BJ (cell line): Measurements from ENCODE around the gene PIP4K2A. TPM values are rescaled to one million over a fixed set of nuclear protein-coding genes. Genes with fewer than 3 reads are reported as not detected.

Experiments
- CTCF ChIA-PET: fragments of 350-600 bp; formaldehyde crosslinking; extraction: SDS; loops from one replicate; lab custom pipeline; 2021; ENCODE audit warnings: antibody characterized with exemption, inconsistent platforms; lab: Yijun Ruan, JAX
- POLR2A ChIA-PET: fragments of 300-600 bp; sonication (Branson Sonifier 250); formaldehyde crosslinking; extraction: SDS; loops from one replicate; lab custom pipeline; 2021; ENCODE audit warnings: antibody characterized with exemption; lab: Charles Lee
- DNase-seq: peaks from one replicate; pipeline ENCODE4 v3.0.0-alpha.2; 2011; ENCODE audit warnings: low read depth
- H3K27me3 ChIP-seq: 2 replicates; pipeline ENCODE4 v1.6.0; 2011; ENCODE audit warnings: low read length; ENCODE audit not compliant: control insufficient read depth, insufficient read depth
- H3K36me3 ChIP-seq: 2 replicates; pipeline ENCODE4 v1.5.1; 2011; ENCODE audit warnings: low read length; ENCODE audit not compliant: control insufficient read depth, insufficient read depth
- H3K4me3 ChIP-seq: 2 replicates; pipeline ENCODE4 v1.5.1; 2011; ENCODE audit warnings: low read depth, mild to moderate bottlenecking, control low read depth, low read length
- CTCF ChIP-seq: IDR thresholded peaks from 2 replicates; pipeline ENCODE4 v1.5.1; 2011; ENCODE audit warnings: low read depth, mild to moderate bottlenecking, control low read depth, inconsistent platforms, low read length, moderate library complexity; ENCODE audit not compliant: insufficient read depth
- polyA plus RNA-seq: library from polyadenylated mRNA; depleted of rRNA; stranded (reverse); fragments of >200 nt; gene quantifications from 2 replicates; pipeline ENCODE4 v1.2.3, GENCODE V29; 2011

Gene PIP4K2A
- polyA plus RNA-seq, 1 experiment: 17.3 TPM

GRCh38 chr10:22579826-22580225 lies 134.6 kb downstream of the PIP4K2A start:
- POLR2A ChIA-PET: no interaction called here
- TF ChIP-seq CTCF: no peak
- no peaks in the 10 kb centered on the region for H3K27me3 ChIP-seq
- CTCF ChIA-PET: no interaction called here
- no peak overlapping the region for H3K4me3 ChIP-seq
- peaks cover 8% of the 10 kb centered on the region for H3K36me3 ChIP-seq
- DNase-seq: no peak

GRCh38 chr10:22573820-22574569 lies 140.4 kb downstream of the PIP4K2A start:
- peak; percentile 55 for TF ChIP-seq CTCF
- no peak for DNase-seq
- H3K4me3 ChIP-seq: no peak overlapping the region
- POLR2A ChIA-PET: no interaction called here
- peaks cover 5% of the 10 kb centered on the region for H3K36me3 ChIP-seq
- H3K27me3 ChIP-seq: no peaks in the 10 kb centered on the region
- CTCF ChIA-PET: interaction anchor here (0.6 to 3.4 kb wide), 10 partner anchors 10 to 424 kb away, joined by 3 to 30 read pairs (median 4); no protein-coding TSS in a partner anchor

GRCh38 chr10:22570733-22571430 lies 143.5 kb downstream of the PIP4K2A start:
- POLR2A ChIA-PET: no interaction called here
- no peak overlapping the region for H3K4me3 ChIP-seq
- H3K27me3 ChIP-seq: no peaks in the 10 kb centered on the region
- TF ChIP-seq CTCF: no peak
- H3K36me3 ChIP-seq: peaks cover 3% of the 10 kb centered on the region; the same call in 1 of the 2 replicates
- CTCF ChIA-PET: interaction anchor here (1.1 kb wide), 1 partner anchor 417 kb away, joined by 3 read pairs; no protein-coding TSS in a partner anchor
- no peak for DNase-seq

- H3K4me3 ChIP-seq: no peak overlapping the region
- CTCF ChIA-PET: no interaction called here
- DNase-seq: no peak
- POLR2A ChIA-PET: interaction anchor here (0.6 kb wide), 1 partner anchor 302 kb away, joined by 5 read pairs; no protein-coding TSS in a partner anchor
- no peaks in the 10 kb centered on the region for H3K27me3 ChIP-seq
- H3K36me3 ChIP-seq: peaks cover 3% of the 10 kb centered on the region; the same call in 1 of the 2 replicates
- TF ChIP-seq CTCF: no peak
These were observed 144.1 kb downstream of the PIP4K2A start for GRCh38 chr10:22570234-22570633.

GRCh38 chr10:22568928-22569327 lies 145.4 kb downstream of the PIP4K2A start:
- DNase-seq: no peak
- CTCF ChIA-PET: interaction anchor here (2.1 kb wide), 1 partner anchor 420 kb away, joined by 4 read pairs; no protein-coding TSS in a partner anchor
- Histone ChIP-seq H3K27me3 (no peaks in the 10 kb centered on the region), H3K36me3 (peaks cover 3% of the 10 kb centered on the region; the same call in 1 of the 2 replicates), H3K4me3 (no peak overlapping the region)
- no peak for TF ChIP-seq CTCF
- POLR2A ChIA-PET: no interaction called here
